Memory B cell (primary cell): Measurements from ENCODE around the gene TMEM205.
A peak's percentile ranks its signal among the peaks of the same experiment; 100 is the strongest.
"Not testable (repeated sequence)": the region's sequence is repeated elsewhere in the genome, so short reads cannot be mapped to it uniquely, and the experiment has no call there.

ENCODE experiments used
- ATAC-seq: fragments of 150-1000 bp; cut with Tn5 transposase; 2 replicates; pipeline ENCODE4 v1.10.0; 2021; ENCODE audit warnings: low read depth, mild to moderate bottlenecking, moderate library complexity
- DNase-seq, 2 donors: peaks; one replicate each; pipeline ENCODE4 v3.0.0; 2022; ENCODE audit warnings: low spot score in 2 of 2
- H3K27ac Mint-ChIP-seq: one replicate; pipeline ENCODE4 v1.8.0; 2022; ENCODE audit warnings: mild to moderate bottlenecking, moderate library complexity, mixed read lengths
- H3K27me3 Mint-ChIP-seq: one replicate; pipeline ENCODE4 v1.8.0; 2022; ENCODE audit warnings: mixed read lengths
- H3K36me3 Mint-ChIP-seq: one replicate; pipeline ENCODE4 v1.8.0; 2022; ENCODE audit warnings: mild to moderate bottlenecking, mixed read lengths
- H3K4me1 Mint-ChIP-seq: one replicate; pipeline ENCODE4 v1.8.0; 2022; ENCODE audit warnings: mixed read lengths
- H3K4me3 Mint-ChIP-seq: one replicate; pipeline ENCODE4 v1.8.0; 2022; ENCODE audit warnings: mild to moderate bottlenecking, moderate library complexity, mixed read lengths
- H3K9me3 Mint-ChIP-seq: one replicate; pipeline ENCODE4 v1.8.0; 2022; ENCODE audit warnings: mixed read lengths

TMEM205 gene

GRCh38 chr19:11346104-11346940 is at the start of gene TMEM205, which contains the start of gene CCDC159:
TMEM205 (minus strand) TSS chr19:11346268; CDS start chr19:11345619, 649 bp downstream.
CCDC159 (plus strand) TSS chr19:11346519; CDS start chr19:11346607, 88 bp downstream.
- peaks cover 18% of the 10 kb centered on the region for H3K4me1 Mint-ChIP-seq
- peak within 1 kb of the TSS; percentile 90 for H3K4me3 Mint-ChIP-seq
- H3K36me3 Mint-ChIP-seq = peaks cover 8% of the 10 kb centered on the region
- peak; percentile 88 for ATAC-seq
- no peaks in the 10 kb centered on the region for H3K27me3 Mint-ChIP-seq
- peak within 1 kb of the TSS; percentile 95 for H3K27ac Mint-ChIP-seq
- peak; percentile 90 to 98 for DNase-seq
- peaks cover 6% of the 10 kb centered on the region for H3K9me3 Mint-ChIP-seq

DNA sequence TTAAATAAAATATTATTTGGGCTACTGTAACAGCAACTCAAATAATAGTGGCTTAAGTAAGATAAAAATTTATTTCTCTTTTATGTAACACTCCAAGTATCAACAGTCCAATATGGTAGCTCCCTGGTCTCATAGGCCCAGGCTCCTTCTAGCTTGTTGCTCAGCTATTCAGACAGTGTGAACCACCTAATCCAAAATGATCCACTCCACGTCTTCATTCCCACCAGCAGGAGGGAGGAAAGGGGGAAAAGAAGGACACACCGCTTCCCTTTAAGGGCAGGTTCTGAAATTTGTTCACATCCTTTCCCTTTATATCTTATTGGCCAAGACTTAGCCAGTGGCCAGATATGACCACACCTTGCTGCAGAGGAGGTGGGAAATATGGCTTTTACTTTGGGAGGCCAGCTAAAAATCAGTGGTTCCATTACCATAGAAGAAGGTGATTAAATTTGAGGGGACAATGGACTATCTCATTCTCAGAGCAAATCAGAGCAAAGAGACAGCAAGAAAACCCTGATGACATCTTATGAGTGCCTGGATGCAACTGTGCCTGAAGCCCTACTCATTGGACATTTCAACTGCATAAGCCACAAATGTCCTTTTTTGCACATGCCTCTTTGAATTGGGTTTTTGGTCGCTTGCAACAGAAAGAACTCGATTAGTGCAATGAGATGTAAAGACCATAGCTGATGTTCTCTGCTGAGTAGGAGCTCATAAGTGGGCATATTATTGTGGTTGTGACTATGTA is 45.0 kb upstream of the TMEM205 start:
- peaks cover 4% of the 10 kb centered on the region for H3K27me3 Mint-ChIP-seq
- H3K36me3 Mint-ChIP-seq = no peaks in the 10 kb centered on the region
- peaks cover 18% of the 10 kb centered on the region for H3K4me1 Mint-ChIP-seq
- no peak for DNase-seq
- H3K4me3 Mint-ChIP-seq = no peak overlapping the region
- H3K27ac Mint-ChIP-seq = no peak overlapping the region
- peaks cover 4% of the 10 kb centered on the region for H3K9me3 Mint-ChIP-seq
- no peak for ATAC-seq

- Mint-ChIP-seq H3K4me1 (peaks cover 17% of the 10 kb centered on the region), H3K27ac (no peak overlapping the region), H3K27me3 (peaks cover 3% of the 10 kb centered on the region), H3K4me3 (no peak overlapping the region), H3K9me3 (peaks cover 4% of the 10 kb centered on the region), H3K36me3 (no peaks in the 10 kb centered on the region)
- ATAC-seq = no peak
- no peak for DNase-seq
These were observed 44.3 kb upstream of the TMEM205 start for GRCh38 chr19:11390359-11390758.

- H3K27ac Mint-ChIP-seq = peak overlapping the region; percentile 79
- H3K27me3 Mint-ChIP-seq = no peaks in the 10 kb centered on the region
- DNase-seq (peak in 1 of 2 donors; percentile 41), ATAC-seq (peak; percentile 78)
- H3K4me3 Mint-ChIP-seq = peak overlapping the region; percentile 47
- peaks cover 18% of the 10 kb centered on the region for H3K4me1 Mint-ChIP-seq
- H3K9me3 Mint-ChIP-seq = peaks cover 4% of the 10 kb centered on the region
- H3K36me3 Mint-ChIP-seq = no peaks in the 10 kb centered on the region
These were observed 41.3 kb upstream of the TMEM205 start for GRCh38 chr19:11387162-11388034.

DNA sequence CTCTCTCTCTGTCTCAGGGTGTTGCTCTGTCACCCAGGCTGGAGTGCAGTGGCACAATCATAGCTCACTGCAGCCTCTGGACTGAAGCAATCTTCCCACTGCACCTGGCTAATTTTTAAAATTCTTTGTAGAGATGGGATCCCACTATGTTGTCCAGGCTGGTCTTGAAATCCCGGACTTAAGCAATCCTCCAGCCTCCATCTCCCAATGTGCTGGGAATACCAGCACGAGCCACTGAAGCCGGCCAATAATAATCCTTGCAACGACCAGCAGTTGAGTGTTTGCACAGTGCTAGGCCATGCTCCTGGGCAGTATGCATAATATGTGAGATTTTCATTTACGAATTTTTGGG is 38.7 kb upstream of the TMEM205 start:
- Mint-ChIP-seq H3K27me3 (no peaks in the 10 kb centered on the region), H3K9me3 (no peaks in the 10 kb centered on the region), H3K36me3 (no peaks in the 10 kb centered on the region), H3K4me3 (peak overlapping the region; percentile 21), H3K27ac (no peak overlapping the region), H3K4me1 (peaks cover 31% of the 10 kb centered on the region)
- no peak for ATAC-seq
- no peak for DNase-seq

GRCh38 chr19:11383706-11384048 is 37.6 kb upstream of the TMEM205 start:
- no peaks in the 10 kb centered on the region for H3K9me3 Mint-ChIP-seq
- H3K27ac Mint-ChIP-seq = peak overlapping the region; percentile 65
- ATAC-seq (no peak), DNase-seq (no peak)
- H3K4me1 Mint-ChIP-seq = peaks cover 31% of the 10 kb centered on the region
- no peaks in the 10 kb centered on the region for H3K36me3 Mint-ChIP-seq
- no peaks in the 10 kb centered on the region for H3K27me3 Mint-ChIP-seq
- peak overlapping the region; percentile 81 for H3K4me3 Mint-ChIP-seq

GRCh38 chr19:11382898-11383705 is 37.0 kb upstream of the TMEM205 start:
- Mint-ChIP-seq H3K4me3 (peak overlapping the region; percentile 81), H3K27me3 (no peaks in the 10 kb centered on the region), H3K4me1 (peaks cover 31% of the 10 kb centered on the region), H3K36me3 (no peaks in the 10 kb centered on the region), H3K9me3 (no peaks in the 10 kb centered on the region), H3K27ac (peak overlapping the region; percentile 65)
- peak; percentile 11 for ATAC-seq
- DNase-seq = peak; percentile 57 to 67

GRCh38 chr19:11380653-11381537 is 34.8 kb upstream of the TMEM205 start:
- peak overlapping the region; percentile 86 for H3K4me3 Mint-ChIP-seq
- ATAC-seq (peak; percentile 77), DNase-seq (peak; percentile 87 to 97)
- peaks cover 3% of the 10 kb centered on the region for H3K36me3 Mint-ChIP-seq
- no peaks in the 10 kb centered on the region for H3K9me3 Mint-ChIP-seq
- H3K4me1 Mint-ChIP-seq = peaks cover 30% of the 10 kb centered on the region
- no peaks in the 10 kb centered on the region for H3K27me3 Mint-ChIP-seq
- H3K27ac Mint-ChIP-seq = peak overlapping the region; percentile 91

DNA sequence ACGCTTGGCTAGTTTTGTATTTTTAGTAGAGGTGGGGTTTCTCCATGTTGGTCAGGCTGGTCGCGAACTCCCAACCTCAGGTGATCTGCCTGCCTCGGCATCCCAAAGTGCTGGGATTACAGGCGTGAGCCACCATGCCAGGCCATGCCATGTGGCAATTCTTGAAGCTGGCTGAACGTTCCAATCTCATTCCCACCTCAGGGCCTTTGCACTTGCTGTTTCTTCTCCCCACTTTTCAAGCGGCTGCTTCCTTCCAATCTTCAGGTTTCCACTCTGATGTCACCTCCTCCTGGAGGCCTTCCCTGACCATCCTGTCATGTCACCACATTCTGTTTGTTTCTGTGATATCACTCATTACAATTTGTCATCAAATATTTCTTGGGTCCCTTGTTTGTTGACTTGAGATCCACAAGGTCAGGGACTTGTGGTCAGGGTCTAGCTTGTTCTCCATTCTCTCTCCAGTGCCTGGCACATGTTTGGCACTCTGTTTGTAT is 33.8 kb upstream of the TMEM205 start:
- Mint-ChIP-seq H3K4me1 (peaks cover 35% of the 10 kb centered on the region), H3K27ac (peak overlapping the region; percentile 91)

GRCh38 chr19:11379269-11379845 is 33.3 kb upstream of the TMEM205 start:
- not testable (repeated sequence) for H3K27me3 Mint-ChIP-seq, H3K36me3 Mint-ChIP-seq, H3K4me3 Mint-ChIP-seq, ATAC-seq, H3K9me3 Mint-ChIP-seq, DNase-seq
- Mint-ChIP-seq H3K27ac (peak overlapping the region; percentile 91), H3K4me1 (peaks cover 30% of the 10 kb centered on the region)

More for the DNA sequence above, 33.8 kb upstream of the TMEM205 start:
- Mint-ChIP-seq H3K9me3 (no peaks in the 10 kb centered on the region), H3K27me3 (no peaks in the 10 kb centered on the region), H3K4me3 (peak overlapping the region; percentile 86), H3K36me3 (peaks cover 3% of the 10 kb centered on the region)
- no peak for DNase-seq
- ATAC-seq = no peak

DNA sequence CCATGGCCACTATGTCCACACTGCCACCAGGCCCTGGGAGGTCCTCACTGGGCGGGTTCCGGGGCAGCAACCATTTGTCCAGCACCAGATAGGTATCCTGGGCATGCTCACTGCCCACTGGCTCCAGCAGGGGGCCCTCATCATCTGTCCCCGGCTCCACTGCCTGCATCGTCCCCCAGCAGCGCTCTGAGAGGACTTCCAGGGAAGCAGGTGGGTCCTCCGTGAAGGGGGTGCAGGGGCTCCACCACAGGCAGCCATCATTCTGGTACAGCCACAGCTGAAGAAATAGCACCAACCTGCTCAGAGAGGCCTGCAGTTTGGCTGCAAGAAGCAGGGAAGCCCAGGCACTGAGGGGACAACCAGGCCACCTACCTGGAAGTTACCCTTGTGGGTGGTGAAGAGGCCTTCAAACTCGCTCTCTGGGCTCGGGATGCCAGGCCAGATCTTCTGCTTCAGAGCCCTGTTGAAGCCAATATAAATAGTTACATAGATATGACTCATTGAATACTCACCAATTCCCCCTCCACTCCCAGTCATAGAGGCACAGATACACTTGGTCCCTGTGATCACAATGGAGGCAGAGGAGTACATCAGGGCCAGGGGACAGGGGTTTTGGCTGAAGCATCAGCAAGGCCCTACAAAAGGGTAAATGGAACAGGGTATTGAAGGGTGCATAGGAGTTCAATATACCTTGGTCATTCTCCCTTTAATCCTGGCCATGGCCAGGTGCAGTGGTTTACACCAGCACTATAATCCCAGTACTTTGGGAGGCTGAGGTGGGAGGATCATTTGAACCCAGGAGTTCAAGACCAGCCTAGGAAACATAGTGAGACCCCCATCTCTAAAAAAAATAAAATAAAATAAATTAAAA is 32.5 kb upstream of the TMEM205 start:
- H3K4me1 Mint-ChIP-seq = peaks cover 29% of the 10 kb centered on the region
- DNase-seq (no peak), ATAC-seq (no peak)
- H3K27me3 Mint-ChIP-seq = no peaks in the 10 kb centered on the region
- no peaks in the 10 kb centered on the region for H3K9me3 Mint-ChIP-seq
- H3K27ac Mint-ChIP-seq = no peak overlapping the region
- H3K36me3 Mint-ChIP-seq = peaks cover 3% of the 10 kb centered on the region
- no peak overlapping the region for H3K4me3 Mint-ChIP-seq
